Measurements from ENCODE around the gene RBCK1.

RBCK1 gene

GRCh38 chr20:434661-435419, 26.7 kb downstream of the RBCK1 start:
- H3K4me3 ChIP-seq (replicated peaks; ENCODE audit: low read depth, low read length) = no peak overlapping the region
- H3K36me3 ChIP-seq (ENCODE audit: control insufficient read depth, insufficient read depth, low read length) = peaks cover 44% of the 10 kb centered on the region

GRCh38 chr20:435558-435957, 27.5 kb downstream of the RBCK1 start:
- peaks cover 41% of the 10 kb centered on the region for H3K36me3 ChIP-seq (ENCODE audit: control insufficient read depth, insufficient read depth, low read length)
- H3K27me3 ChIP-seq (replicated peaks; ENCODE audit: control insufficient read depth, insufficient read depth, low read length) = no peaks in the 10 kb centered on the region
- no peak for DNase-seq (ENCODE audit: extremely low read depth, insufficient read length)

More at GRCh38 chr20:434661-435419, 26.7 kb downstream of the RBCK1 start:
- no peaks in the 10 kb centered on the region for H3K27me3 ChIP-seq (replicated peaks; ENCODE audit: control insufficient read depth, insufficient read depth, low read length)
- TF ChIP-seq, protein P1, sequence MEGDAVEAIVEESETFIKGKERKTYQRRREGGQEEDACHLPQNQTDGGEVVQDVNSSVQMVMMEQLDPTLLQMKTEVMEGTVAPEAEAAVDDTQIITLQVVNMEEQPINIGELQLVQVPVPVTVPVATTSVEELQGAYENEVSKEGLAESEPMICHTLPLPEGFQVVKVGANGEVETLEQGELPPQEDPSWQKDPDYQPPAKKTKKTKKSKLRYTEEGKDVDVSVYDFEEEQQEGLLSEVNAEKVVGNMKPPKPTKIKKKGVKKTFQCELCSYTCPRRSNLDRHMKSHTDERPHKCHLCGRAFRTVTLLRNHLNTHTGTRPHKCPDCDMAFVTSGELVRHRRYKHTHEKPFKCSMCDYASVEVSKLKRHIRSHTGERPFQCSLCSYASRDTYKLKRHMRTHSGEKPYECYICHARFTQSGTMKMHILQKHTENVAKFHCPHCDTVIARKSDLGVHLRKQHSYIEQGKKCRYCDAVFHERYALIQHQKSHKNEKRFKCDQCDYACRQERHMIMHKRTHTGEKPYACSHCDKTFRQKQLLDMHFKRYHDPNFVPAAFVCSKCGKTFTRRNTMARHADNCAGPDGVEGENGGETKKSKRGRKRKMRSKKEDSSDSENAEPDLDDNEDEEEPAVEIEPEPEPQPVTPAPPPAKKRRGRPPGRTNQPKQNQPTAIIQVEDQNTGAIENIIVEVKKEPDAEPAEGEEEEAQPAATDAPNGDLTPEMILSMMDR (IDR thresholded peaks at IDR 0.05; ENCODE audit: insufficient read depth, low read length, poor library complexity, severe bottlenecking) = no peak
- no peak for DNase-seq (ENCODE audit: extremely low read depth, insufficient read length)

GRCh38 chr20:436476-436875, 28.4 kb downstream of the RBCK1 start:
- Histone ChIP-seq H3K27me3 (replicated peaks; ENCODE audit: control insufficient read depth, insufficient read depth, low read length) (no peaks in the 10 kb centered on the region), H3K36me3 (ENCODE audit: control insufficient read depth, insufficient read depth, low read length) (peaks cover 35% of the 10 kb centered on the region), H3K4me3 (replicated peaks; ENCODE audit: low read depth, low read length) (no peak overlapping the region)
- DNase-seq (ENCODE audit: extremely low read depth, insufficient read length) = no peak
- TF ChIP-seq, protein P1 (IDR thresholded peaks at IDR 0.05; ENCODE audit: insufficient read depth, low read length, poor library complexity, severe bottlenecking) = no peak

More at GRCh38 chr20:435558-435957, 27.5 kb downstream of the RBCK1 start:
- no peak overlapping the region for H3K4me3 ChIP-seq (replicated peaks; ENCODE audit: low read depth, low read length)
- TF ChIP-seq, protein P1 (IDR thresholded peaks at IDR 0.05; ENCODE audit: insufficient read depth, low read length, poor library complexity, severe bottlenecking) = no peak

GRCh38 chr20:437787-438486, 29.8 kb downstream of the RBCK1 start:
- Histone ChIP-seq H3K27me3 (replicated peaks; ENCODE audit: control insufficient read depth, insufficient read depth, low read length) (no peaks in the 10 kb centered on the region), H3K36me3 (ENCODE audit: control insufficient read depth, insufficient read depth, low read length) (peaks cover 32% of the 10 kb centered on the region), H3K4me3 (replicated peaks; ENCODE audit: low read depth, low read length) (no peak overlapping the region)
- TF ChIP-seq, protein P1 (IDR thresholded peaks at IDR 0.05; ENCODE audit: insufficient read depth, low read length, poor library complexity, severe bottlenecking) = no peak
- no peak for DNase-seq (ENCODE audit: extremely low read depth, insufficient read length)

DNA sequence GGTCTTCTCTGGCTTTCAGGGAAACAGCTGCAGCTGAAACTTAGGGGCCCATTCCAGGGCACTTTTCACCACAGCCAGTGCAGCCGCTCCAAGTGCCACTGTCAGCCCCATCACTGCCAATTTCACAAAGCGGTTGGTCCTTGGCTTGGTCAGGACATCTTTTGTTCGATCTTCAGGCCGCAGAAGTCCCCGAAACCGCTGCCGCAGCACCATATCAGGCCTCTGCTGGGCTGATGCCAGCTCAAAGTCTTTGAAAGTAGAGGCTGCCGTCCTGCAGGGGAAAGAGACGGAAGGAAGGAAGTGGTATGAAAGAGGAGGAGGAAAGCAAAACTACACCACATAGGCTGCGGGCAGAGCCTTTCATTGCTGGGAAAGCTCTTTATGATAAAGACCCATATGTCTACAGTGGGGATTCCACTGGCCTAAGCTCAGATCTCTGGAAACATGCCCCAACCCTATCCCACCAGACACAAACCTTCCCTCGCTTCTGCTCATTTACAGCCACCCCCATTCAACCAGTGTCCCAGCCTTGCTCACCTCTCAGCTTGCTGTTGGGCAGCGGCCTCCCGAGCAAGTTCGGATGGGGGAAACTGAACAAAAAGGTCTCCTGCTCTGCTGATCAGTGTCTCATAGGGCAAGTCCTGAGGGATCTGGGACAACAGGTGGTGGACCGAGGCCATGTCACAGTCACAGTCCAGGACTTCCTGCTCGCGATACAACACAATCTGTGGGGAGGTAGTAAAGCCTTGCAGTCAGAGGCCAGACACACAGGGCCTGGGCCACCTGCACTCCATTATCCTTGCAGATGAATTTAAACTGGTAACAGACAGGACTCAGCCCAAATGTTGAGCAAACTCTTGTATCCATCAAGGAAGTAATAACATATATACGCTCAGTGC, 30.7 kb downstream of the RBCK1 start:
- H3K27me3 ChIP-seq (replicated peaks; ENCODE audit: control insufficient read depth, insufficient read depth, low read length) = no peaks in the 10 kb centered on the region
- TF ChIP-seq, protein P1 (IDR thresholded peaks at IDR 0.05; ENCODE audit: insufficient read depth, low read length, poor library complexity, severe bottlenecking) = no peak
- H3K36me3 ChIP-seq (ENCODE audit: control insufficient read depth, insufficient read depth, low read length) = peaks cover 32% of the 10 kb centered on the region
- H3K4me3 ChIP-seq (replicated peaks; ENCODE audit: low read depth, low read length) = no peak overlapping the region
- no peak for DNase-seq (ENCODE audit: extremely low read depth, insufficient read length)

All from GM06990 (cell line).